ENCODE results near the gene ACOT12. TPM values are rescaled to one million over a fixed set of nuclear protein-coding genes. Genes with fewer than 3 reads are reported as not detected.

ACOT12 gene
- total and polyA plus RNA-seq, 7 donors = not detected

DNA sequence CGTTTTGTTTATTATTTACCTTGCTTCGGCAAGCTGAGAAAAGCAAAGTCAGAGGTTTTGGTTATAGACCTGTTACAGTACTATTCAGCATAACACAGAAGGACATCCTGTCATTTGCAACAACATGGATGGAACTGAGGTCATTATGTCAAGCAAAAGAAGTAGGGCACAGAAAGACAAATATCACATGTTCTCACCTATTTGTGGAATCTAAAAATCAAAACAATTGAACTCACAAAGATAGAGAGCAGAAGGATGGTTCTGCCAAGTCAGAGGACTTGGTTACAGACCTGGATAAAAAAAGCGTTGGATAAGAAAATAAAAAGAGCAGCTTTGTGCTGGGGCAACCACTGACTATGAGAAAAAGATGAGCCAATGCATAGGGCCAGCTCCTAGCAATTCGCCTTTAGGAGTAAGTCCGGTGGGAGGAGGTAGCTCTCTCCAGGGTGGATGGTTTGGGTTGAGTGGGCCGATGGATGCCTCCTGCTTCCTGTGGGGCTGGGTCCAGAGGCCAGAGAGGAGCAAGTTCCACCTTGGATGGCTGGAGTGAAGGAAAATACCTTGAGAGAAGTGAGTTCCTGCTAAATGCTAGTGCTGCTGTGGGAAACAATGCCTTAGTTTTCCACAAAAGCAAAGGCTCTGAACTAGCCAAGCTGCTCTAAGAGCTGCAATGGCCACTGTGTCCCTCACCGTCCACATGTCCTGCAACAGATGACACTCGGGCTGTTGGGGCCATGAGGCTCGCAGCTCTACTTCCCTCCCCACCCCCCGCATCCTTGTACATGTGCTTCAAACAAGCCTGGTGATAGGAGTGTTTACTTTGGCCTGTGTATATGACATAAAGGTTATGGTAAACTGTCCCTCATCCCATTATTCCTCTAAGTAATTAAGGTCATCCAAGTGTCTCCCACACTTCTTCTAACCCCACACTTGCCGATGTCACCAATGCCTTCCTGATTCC, 38.4 kb downstream of the ACOT12 start:
- no peak overlapping the region for H3K27ac ChIP-seq
- intact Hi-C loops (cut with DNase I) = no loop called here
- 83 to 85% (median 85%) methylated on average over 11 of the region's 11 CpGs for WGBS, 3 donors
- H3K9me3 ChIP-seq = no peaks in the 10 kb centered on the region
- H3K4me1 ChIP-seq = no peaks in the 10 kb centered on the region
- H3K36me3 ChIP-seq (ENCODE audit: insufficient read depth in 1 of 2, low read depth in 1 of 2) = no peaks in the 10 kb centered on the region
- DNase-seq (no peak), ATAC-seq (no peak)
- H3K4me3 ChIP-seq = no peak overlapping the region
- TF ChIP-seq, protein P1, sequence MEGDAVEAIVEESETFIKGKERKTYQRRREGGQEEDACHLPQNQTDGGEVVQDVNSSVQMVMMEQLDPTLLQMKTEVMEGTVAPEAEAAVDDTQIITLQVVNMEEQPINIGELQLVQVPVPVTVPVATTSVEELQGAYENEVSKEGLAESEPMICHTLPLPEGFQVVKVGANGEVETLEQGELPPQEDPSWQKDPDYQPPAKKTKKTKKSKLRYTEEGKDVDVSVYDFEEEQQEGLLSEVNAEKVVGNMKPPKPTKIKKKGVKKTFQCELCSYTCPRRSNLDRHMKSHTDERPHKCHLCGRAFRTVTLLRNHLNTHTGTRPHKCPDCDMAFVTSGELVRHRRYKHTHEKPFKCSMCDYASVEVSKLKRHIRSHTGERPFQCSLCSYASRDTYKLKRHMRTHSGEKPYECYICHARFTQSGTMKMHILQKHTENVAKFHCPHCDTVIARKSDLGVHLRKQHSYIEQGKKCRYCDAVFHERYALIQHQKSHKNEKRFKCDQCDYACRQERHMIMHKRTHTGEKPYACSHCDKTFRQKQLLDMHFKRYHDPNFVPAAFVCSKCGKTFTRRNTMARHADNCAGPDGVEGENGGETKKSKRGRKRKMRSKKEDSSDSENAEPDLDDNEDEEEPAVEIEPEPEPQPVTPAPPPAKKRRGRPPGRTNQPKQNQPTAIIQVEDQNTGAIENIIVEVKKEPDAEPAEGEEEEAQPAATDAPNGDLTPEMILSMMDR (IDR thresholded peaks at IDR 0.05) = no peak
- no peaks in the 10 kb centered on the region for H3K27me3 ChIP-seq (ENCODE audit: insufficient read depth in 3 of 3, low read length in 2 of 3)

DNA sequence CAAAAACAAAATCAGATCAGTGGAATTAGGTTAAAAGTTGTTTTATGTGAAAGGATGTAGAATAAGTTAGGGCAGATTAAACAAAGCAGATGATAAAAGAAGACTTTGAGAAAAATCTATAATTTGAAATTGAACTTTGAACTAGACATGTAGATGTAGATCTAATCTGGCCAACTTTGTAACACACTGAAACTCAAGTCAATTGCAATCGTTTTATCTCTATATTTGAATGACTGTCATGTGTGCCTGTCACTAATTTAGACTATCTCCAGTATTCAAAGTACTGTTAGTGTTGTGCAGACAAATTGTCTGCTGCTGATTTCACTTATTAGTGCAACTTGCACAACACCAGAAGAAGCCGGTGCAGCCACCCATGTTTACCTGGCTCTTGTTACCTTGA, 39.8 kb downstream of the ACOT12 start:
- H3K36me3 ChIP-seq (ENCODE audit: insufficient read depth in 1 of 2, low read depth in 1 of 2) = no peaks in the 10 kb centered on the region
- intact Hi-C loops (cut with DNase I) = no loop called here
- ATAC-seq (no peak), DNase-seq (no peak)
- TF ChIP-seq, protein P1 (IDR thresholded peaks at IDR 0.05) = no peak
- 73 to 80% (median 76%) methylated on average over 2 of the region's 2 CpGs for WGBS, 3 donors
- no peaks in the 10 kb centered on the region for H3K9me3 ChIP-seq
- H3K4me3 ChIP-seq = no peak overlapping the region
- H3K27me3 ChIP-seq (ENCODE audit: insufficient read depth in 3 of 3, low read length in 2 of 3) = no peaks in the 10 kb centered on the region
- no peaks in the 10 kb centered on the region for H3K4me1 ChIP-seq
- H3K27ac ChIP-seq = no peak overlapping the region

DNA sequence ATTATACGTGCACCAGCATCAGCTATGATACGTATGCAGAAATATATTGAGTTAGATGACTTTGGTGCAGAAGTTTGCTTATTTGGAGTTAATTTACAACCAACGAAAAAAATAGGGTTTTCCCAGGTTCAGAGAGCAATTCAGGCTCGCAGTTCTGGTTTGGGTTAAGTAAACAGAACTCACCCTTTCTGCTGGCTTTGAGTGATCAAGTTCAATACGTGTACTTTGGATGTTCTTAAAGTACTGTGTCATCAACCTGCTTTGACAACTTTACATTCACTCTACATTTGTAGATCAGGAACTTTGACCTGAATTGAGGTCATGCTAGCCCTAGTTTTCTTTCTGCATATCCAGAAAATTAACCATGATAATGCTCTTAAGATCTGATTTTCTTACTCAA, 40.7 kb downstream of the ACOT12 start:
- no peak for ATAC-seq
- 59 to 67% (median 59%) methylated on average over 5 of the region's 5 CpGs for WGBS, 3 donors
- no peaks in the 10 kb centered on the region for H3K36me3 ChIP-seq (ENCODE audit: insufficient read depth in 1 of 2, low read depth in 1 of 2)
- no peak overlapping the region for H3K27ac ChIP-seq
- H3K9me3 ChIP-seq = no peaks in the 10 kb centered on the region
- H3K4me3 ChIP-seq = no peak overlapping the region
- H3K4me1 ChIP-seq = no peaks in the 10 kb centered on the region
- H3K27me3 ChIP-seq (ENCODE audit: insufficient read depth in 3 of 3, low read length in 2 of 3) = no peaks in the 10 kb centered on the region
- intact Hi-C loops (cut with DNase I) = no loop called here
- no peak for DNase-seq
- TF ChIP-seq, protein P1 (IDR thresholded peaks at IDR 0.05) = no peak

DNA sequence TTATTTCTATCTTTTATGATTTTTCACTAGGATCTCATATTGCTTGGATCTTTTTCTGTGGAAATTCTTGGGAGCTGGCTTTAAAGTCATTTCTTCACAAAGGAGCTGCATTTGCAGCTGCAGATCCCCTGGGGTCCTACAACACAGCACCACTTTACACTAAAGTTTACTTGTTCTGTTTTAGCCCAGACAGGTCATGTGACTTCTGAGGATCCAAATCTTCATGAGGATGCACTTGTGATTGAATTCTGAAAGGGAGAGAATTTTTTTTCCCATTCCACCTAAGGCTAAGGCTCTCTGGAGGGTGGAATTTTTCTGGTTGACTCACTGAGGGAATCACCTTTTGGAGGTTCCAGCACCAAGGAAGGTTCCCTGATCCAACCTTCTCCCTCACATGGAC, 43.4 kb downstream of the ACOT12 start:
- no peaks in the 10 kb centered on the region for H3K36me3 ChIP-seq (ENCODE audit: insufficient read depth in 1 of 2, low read depth in 1 of 2)
- no peaks in the 10 kb centered on the region for H3K27me3 ChIP-seq (ENCODE audit: insufficient read depth in 3 of 3, low read length in 2 of 3)
- no peaks in the 10 kb centered on the region for H3K4me1 ChIP-seq
- TF ChIP-seq, protein P1 (IDR thresholded peaks at IDR 0.05) = no peak
- H3K4me3 ChIP-seq = no peak overlapping the region
- no peaks in the 10 kb centered on the region for H3K9me3 ChIP-seq
- DNase-seq (no peak), ATAC-seq (no peak)
- H3K27ac ChIP-seq = no peak overlapping the region
- intact Hi-C loops (cut with DNase I) = no loop called here

Data from psoas muscle (tissue), 8 donors.